B cell (primary cell): ENCODE results near the gene ANKMY2.

Experiments used
- EZH2 ChIP-seq: IDR thresholded peaks from 2 replicates; pipeline ENCODE4 v1.6.1; 2012; ENCODE audit warnings: borderline replicate concordance, low read depth, mild to moderate bottlenecking, moderate library complexity, low read length; ENCODE audit not compliant: insufficient read depth, poor library complexity, severe bottlenecking
- TF ChIP-seq, protein P1 (sequence below): fragments of 200-600 bp; IDR thresholded peaks from one replicate; pipeline ENCODE4 v1.8.0; 2022; ENCODE audit warnings: antibody characterized with exemption, mild to moderate bottlenecking

DNA sequence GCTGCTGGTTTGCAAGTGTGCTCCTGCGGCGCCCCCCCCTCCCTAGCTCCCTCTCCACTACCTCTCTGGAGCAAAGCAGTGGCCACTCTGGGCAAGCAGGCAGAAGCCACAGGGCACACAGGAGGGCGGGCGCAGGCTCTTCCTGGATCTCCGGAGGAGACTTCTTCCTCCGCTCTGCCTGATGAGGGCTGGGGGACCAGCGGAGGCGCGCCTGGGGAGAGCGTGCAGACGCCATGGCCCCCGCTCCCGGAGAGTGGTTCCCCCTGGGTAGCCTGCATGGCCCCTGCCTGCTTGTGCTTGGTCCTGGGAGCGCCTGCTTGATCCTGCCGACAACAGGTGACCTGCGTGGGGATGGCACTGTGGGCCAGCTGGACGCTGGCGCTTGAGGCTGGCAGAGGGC, 29.0 kb downstream of the ANKMY2 start:
- TF ChIP-seq, protein P1, sequence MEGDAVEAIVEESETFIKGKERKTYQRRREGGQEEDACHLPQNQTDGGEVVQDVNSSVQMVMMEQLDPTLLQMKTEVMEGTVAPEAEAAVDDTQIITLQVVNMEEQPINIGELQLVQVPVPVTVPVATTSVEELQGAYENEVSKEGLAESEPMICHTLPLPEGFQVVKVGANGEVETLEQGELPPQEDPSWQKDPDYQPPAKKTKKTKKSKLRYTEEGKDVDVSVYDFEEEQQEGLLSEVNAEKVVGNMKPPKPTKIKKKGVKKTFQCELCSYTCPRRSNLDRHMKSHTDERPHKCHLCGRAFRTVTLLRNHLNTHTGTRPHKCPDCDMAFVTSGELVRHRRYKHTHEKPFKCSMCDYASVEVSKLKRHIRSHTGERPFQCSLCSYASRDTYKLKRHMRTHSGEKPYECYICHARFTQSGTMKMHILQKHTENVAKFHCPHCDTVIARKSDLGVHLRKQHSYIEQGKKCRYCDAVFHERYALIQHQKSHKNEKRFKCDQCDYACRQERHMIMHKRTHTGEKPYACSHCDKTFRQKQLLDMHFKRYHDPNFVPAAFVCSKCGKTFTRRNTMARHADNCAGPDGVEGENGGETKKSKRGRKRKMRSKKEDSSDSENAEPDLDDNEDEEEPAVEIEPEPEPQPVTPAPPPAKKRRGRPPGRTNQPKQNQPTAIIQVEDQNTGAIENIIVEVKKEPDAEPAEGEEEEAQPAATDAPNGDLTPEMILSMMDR, result no peak
- TF ChIP-seq EZH2, result no peak
